Right lobe of liver (tissue), 4 donors: ENCODE measurements around the gene AHI1.

Source experiments
- POLR2A ChIP-seq: fragments of 450-650 bp; IDR thresholded peaks from one replicate; pipeline ENCODE4 v1.6.1; 2017; ENCODE audit warnings: antibody characterized with exemption, mild to moderate bottlenecking
- TF ChIP-seq, protein P1 (sequence below), 4 donors: fragments of 200-600 bp in 3 of 4; fragments of 450-650 bp in 1 of 4; IDR thresholded peaks; one replicate each; pipeline versions ENCODE4 v1.5.1 to v1.8.0; 2016 to 2022; ENCODE audit warnings: antibody characterized with exemption in 4 of 4, mild to moderate bottlenecking in 2 of 4
- donor health status: DM: no; HTN: no; CAD: no.
- donor health status: DM: no; HTN: no; CAD: no.
- donor health status: DM: no; HTN: yes; CAD: no.

DNA sequence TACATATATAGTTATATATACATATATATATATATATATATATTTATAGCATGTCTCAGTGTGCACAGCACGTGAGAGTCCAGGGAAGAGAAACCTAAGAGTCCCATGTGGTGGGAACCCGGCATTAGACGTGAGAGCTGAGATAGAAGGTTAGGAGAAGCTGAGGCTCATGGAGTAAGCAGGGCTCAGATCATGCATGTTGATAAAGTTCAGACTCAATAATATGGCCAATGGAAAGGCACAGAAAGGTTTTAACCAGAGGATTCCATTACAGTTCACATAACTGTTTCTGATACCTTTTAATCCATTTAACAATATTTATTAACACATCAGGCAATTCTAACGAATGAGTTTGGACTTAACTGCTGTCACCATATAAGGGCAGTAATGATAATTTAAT lies 173.0 kb downstream of the AHI1 start:
- TF ChIP-seq, protein P1, sequence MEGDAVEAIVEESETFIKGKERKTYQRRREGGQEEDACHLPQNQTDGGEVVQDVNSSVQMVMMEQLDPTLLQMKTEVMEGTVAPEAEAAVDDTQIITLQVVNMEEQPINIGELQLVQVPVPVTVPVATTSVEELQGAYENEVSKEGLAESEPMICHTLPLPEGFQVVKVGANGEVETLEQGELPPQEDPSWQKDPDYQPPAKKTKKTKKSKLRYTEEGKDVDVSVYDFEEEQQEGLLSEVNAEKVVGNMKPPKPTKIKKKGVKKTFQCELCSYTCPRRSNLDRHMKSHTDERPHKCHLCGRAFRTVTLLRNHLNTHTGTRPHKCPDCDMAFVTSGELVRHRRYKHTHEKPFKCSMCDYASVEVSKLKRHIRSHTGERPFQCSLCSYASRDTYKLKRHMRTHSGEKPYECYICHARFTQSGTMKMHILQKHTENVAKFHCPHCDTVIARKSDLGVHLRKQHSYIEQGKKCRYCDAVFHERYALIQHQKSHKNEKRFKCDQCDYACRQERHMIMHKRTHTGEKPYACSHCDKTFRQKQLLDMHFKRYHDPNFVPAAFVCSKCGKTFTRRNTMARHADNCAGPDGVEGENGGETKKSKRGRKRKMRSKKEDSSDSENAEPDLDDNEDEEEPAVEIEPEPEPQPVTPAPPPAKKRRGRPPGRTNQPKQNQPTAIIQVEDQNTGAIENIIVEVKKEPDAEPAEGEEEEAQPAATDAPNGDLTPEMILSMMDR (IDR thresholded peaks at IDR 0.05) = no peak
- no peak for TF ChIP-seq POLR2A
